Activated T-cell treated with anti-CD3 and anti-CD28 coated beads for 48 hours (primary cell): ENCODE results near the gene HPSE2.
"Not testable (repeated sequence)": the region's sequence is repeated elsewhere in the genome, so short reads cannot be mapped to it uniquely, and the experiment has no call there.

Experiments
- DNase-seq: peaks from one replicate; pipeline ENCODE4 v3.0.0-alpha.2; 2020; ENCODE audit warnings: low read depth

Gene HPSE2

DNA sequence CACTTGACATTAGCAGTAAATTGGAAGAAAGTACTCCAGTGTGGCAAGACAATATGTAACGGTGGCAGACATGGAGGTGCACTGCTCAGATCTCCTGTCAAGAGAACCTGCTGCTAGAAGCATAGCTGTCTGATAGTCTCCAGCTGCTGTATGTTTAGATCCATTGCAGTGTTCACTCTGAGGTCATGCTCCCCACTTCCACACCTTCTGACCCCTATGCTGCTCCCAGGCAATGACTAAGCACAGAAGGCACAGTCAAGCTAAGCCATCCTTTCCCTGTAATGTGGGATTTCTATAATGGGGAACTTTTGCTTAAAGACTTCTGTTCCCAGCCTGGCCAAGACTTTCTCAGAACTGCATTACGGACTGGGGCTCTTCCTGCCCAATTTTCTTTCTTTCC is 315.8 kb downstream of the HPSE2 start:
- DNase-seq: no peak

DNA sequence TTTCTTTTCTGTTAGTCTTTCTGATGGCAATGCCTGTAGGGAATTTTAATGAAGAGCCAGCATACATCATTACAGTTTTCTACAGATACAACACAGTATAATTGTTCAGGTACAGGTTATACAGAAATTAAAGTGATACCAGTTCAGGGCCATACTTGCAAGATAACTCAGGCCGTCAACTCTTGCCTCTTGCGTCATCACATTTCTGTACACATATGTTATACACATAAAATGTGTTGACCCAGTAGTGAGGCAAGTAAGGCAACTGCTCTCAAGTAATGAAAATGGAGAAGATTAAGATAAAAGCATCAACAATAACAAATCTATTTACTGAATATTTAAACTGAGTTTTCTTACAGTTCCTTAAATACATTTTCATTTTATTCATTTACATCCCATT is 317.8 kb downstream of the HPSE2 start:
- no peak for DNase-seq

DNA sequence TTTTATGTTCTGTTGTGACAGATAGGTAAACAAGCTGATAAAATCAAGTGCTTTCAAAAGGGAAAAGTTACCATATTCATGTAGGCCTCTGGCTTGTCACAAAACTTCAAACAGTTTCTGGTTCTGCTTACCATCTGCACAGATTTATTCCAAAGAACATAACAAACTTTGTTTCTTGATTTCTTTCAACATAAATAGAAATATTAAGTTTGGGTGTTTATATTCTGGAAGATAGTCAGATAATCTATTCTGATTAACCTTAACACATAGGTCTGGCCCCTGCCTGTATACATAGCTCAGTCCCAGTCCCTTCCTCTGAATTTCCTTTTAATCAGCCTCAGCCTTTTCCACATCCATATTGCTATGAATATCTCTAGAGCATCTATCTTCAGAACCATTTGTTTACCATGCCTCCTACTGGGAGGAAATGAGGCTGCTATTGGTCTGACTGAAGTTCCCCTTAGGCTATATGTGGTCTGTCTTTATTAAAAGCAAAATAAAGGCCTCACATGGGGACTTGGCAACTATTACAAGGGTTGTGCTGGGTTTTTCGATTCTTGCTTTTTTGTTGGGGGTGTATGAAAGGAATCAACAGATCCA is 319.0 kb downstream of the HPSE2 start:
- DNase-seq: no peak

DNA sequence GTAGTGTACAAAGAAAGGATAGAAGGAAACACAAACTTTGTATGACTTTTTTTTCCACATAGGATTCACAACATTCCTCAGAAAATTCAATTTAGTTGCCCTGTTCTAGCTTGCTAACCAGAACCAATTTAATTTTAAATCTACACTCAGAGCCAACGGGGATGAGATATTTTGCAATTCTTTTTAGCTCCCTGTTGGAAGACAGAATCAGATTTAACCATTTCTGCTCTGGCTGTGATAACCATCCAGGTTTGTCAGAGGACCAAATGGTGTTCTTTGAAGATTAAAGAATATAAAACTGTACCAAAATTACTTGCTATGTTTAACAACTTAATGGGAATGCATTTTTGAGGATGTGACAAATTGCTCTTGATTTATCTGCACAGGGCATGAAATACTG is 319.7 kb downstream of the HPSE2 start:
- no peak for DNase-seq

DNA sequence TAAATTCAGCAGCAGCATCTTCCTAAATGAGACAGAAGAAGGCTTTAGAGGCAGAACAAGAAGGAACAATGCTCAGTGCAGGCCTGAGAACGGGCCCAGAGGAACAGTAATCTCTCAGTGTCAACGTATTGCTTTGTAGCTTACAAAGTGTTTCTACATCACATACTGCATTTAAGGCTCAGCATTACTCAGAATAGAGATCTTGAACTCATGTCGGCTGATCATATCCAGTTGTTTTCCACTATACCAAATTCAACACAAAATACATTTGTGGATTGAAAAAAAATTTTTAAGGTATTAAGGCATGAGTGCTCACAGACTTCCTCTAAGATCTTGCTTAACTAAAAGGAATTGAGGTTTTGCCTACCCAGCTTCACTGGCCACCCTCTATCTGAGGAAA is 325.1 kb downstream of the HPSE2 start:
- no peak for DNase-seq

DNA sequence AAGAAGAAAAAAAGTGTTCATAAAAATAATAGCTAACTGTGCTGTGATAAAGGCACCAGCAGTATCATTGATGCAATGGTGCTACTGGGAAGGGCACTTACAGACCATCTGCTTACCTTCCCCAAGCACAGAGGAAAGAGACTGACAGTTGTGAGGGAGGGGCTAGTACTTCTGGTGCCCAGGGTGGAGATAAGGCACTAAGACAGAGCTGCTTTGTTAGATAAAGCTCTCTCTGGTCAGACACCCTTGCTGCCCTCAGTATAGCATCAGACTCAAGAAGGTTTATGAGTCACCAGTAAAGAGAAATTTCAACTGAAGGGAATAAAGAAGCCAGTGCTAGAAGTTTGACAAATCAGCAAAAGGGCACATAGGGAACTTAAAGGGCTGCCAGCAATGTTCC is 325.6 kb downstream of the HPSE2 start:
- no peak for DNase-seq

DNA sequence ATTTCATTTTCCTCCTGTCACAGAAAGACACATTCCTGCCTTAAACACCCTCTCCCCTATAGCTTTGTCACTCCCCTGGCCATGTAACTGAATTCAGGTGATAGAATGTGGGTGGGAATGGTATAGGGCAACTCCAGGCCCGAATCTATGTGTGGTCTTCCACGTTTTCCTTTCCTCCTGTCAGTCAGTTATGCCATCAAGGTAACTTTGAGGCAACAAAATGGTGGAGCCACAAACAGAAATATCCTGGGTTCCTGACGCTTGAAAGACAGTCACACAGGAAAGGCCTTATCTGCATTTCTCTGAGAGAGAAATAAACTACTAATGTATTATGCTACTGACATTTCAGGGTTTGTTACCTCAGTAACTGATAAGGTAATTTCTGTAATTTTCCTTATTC is 326.8 kb downstream of the HPSE2 start:
- DNase-seq: no peak

DNA sequence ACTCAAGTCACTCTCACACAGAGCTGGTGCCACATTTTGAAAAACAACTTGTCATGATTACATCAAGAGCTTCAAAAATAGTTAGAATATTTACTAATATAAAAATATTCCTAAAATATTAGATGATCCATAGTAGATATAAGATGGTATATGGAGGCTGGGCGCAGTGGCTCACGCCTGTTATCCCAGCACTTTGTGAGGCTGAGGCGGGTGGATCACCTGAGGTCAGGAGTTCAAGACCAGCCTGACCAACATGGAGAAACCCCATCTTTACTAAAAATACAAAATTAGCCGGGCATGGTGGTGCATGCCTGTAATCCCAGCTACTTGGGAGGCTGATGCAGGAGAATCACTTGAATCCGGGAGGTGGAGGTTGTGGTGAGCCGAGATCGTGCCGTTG is 327.4 kb downstream of the HPSE2 start:
- not testable (repeated sequence) for DNase-seq

DNA sequence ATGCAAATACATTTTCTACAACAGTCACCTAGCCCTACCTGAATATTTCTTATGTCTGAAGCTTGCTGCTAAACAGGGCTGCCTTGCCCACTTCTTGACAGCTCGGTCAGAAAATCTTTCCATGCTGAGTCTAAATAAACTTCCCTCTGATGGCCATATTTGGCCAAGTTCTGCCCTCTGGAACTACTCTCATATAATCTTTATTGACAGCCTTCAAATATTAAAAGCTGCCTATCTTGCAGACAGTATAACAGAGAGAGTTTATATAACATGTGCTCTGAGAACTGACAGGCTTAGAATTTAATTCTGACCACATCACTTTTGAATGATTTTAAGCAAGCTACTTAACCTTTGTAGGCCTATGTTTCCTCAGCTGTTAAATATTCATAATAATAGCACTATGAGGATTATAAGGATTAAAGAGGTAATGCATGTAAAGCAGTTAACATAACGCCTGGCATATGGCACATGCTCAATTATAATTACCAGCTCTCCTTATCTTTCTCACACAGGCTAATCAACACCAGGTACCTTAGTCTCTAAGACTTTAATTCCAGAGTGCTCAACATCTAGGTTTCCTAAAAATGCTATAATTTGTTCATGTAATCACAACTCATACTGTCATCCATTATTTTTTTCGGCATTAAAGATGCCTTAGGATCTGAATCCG is 334.1 kb downstream of the HPSE2 start:
- DNase-seq: no peak

DNA sequence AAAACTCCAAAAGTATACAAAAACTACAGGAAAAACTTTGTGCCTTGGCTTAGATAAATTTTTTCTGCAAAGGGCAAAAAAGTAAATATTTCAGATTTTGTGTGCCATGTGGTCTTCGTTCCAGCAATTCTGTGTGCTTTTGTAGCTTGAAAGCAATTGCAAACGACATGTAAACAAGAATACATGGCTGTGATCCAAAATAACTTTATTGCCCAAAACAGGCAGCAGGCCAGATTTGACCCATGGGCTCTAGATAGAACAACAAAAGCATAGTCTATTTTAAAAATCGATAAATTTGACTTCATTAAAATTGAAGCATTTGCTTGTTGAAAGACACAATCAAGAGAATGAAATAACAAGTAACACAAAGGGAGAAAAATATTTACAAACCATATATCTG is 336.6 kb downstream of the HPSE2 start:
- DNase-seq: no peak

DNA sequence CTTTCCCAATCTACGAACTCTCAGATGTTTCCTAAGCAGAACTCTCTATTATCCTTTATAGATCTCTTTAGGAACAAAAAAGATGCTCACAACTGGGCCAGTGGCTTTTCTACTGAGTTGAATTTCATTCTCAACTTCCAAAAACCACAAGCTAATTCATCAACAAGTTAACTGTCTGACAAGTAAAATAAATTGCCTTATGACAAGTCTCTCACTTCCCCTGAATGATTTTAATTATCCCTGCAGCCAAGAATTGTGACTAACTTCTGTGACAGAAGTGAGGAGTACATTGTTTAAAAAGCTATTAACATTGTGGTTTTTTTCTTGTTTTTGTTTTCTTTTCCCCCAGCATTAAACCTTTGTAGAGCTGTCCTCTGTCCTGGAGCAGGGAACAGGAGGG is 343.1 kb downstream of the HPSE2 start:
- DNase-seq: no peak

DNA sequence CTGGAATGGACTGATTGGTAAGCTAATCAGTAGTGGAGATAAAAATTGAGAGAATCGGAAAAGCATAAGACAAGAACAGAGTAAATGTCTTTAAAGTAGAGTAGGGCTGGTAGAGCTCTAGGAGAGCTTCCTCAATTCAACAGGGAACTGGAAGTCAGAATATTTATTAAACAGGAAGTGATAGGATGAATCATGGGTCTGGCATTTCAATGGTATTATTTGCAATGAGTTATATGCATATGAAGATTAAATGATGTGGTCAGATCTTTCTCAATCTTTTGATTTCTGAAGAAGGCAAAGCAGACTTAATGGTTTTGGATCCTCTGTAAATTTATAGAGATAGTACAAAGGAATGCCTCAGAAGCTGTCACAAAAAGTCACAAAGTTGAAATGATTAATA is 349.0 kb downstream of the HPSE2 start:
- no peak for DNase-seq

DNA sequence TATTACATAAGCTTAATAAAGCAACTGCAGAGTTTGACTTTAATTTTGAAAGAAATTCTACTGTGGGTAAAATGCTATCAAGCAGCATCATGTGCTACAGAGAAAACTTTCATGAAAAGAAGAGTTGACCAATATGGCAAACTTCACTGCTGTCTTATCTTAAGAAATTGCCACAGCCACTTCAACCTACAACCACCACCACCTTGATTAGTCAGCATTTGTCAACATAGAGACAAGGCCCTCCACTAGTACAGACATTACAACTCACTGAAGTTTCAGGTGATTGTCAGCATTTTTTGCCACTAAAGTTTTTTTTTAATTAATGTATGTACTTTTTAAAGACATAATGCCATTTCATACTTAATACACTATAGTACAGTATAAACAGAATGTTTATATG is 350.3 kb downstream of the HPSE2 start:
- no peak for DNase-seq

DNA sequence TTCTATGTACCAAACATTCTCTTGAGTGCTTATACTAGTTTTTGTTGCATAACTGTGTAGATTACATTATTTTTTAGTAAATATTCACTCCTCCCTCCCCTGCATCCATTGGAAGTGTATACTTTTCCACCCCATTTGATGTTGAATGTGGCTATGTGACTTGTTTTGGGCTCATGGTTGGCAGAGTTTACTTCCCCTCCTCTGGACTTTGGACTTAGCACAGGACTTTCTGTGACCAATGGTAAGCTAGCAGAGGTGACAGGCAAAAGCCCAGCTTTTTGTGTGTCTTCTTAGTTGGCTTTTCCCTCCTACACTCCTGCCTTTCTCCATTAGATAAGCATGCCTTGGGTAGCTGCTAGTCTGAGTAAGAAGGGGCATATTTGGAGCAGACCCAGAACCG is 353.9 kb downstream of the HPSE2 start:
- no peak for DNase-seq

DNA sequence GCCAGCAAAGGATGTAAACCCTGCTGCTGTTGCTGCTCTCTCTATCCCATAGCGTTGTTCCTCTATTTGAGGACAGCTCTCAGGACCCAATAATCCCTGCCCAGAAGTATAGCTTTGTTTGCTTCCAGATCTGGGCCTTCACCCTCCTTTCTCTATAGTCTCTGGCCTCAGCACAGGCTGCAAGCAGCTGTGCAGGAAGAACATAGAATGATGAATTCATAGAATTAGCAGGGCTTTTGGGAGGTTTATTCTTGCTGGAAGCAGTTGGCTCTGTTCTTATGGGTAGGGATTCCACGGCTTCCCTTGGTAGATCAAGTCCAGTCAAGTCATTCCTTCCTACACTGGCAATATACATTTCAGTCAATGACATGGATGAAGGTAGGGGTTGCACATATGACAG is 354.7 kb downstream of the HPSE2 start:
- no peak for DNase-seq

DNA sequence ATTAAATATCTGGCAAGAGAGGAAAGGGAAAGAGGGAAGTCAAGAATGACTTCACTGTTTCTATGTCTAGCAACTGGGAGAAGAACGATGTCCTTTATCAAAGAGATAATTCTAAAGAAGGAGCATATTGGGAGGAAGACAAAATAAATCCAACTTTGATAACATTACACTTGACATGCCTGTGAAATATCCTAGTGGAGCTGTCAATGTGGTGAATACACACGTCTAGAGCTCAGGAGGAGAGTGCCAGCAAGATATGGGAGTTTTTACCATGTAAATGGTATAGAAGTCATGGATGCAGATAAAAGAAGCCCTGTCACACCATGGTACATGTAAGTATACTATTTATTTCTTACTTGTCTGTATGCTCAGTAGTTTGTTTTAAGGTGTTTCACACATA is 356.7 kb downstream of the HPSE2 start:
- DNase-seq: no peak

DNA sequence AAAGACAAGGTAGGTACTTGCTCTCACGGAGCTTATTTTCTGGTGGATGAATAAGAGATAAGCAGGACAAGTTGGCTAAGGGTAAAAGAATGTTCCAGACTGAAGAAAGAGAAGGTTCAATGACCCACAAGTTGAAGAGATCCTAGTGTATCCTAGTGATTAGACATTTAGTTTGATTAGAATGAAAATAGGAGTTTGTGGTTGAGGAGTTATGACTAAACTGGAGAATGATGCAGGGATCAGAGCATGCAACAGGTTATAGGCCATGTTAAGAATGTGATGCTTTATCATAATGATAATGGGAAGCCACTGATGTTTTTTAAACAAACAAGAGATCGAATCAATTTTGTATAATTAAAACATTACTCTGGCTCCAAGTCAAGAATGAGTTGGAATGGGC is 357.2 kb downstream of the HPSE2 start:
- DNase-seq: no peak

DNA sequence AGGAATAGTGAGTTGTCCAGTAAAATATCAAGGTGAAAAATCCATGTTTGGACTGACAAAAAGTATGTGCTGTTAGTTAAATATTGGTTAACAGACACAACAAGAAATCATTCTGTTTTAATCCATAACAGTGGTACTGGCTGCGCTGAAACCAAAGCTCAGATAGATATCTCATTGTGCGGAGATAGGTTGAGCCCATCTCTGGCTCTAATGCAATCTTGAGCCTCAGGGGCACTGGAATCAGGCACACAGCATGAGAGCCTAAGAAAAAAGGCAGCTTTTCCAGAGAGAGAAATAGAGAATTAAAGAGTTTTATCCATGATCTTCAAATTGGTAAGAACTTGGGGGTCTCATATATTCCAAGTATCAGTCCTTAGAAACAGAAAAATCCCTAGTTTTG is 373.7 kb downstream of the HPSE2 start:
- DNase-seq: no peak

DNA sequence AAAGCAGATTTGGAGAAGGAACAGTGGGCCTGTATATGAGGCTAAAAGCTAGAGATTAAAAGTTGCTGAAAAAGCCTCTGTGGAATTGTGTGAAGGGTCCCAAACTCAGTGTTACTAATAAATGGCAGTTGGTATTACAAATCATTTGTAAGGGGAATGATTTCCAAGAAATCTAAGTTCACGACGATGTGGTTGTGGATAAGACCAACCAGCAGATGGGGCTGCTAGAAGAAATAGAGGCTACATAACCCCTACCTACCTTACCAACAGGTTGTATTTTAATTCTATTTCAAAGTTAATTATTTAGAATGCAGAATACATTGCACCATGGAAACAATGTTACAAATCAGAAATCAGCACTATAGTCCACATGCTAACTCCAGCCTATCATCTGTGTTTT is 377.1 kb downstream of the HPSE2 start:
- no peak for DNase-seq

DNA sequence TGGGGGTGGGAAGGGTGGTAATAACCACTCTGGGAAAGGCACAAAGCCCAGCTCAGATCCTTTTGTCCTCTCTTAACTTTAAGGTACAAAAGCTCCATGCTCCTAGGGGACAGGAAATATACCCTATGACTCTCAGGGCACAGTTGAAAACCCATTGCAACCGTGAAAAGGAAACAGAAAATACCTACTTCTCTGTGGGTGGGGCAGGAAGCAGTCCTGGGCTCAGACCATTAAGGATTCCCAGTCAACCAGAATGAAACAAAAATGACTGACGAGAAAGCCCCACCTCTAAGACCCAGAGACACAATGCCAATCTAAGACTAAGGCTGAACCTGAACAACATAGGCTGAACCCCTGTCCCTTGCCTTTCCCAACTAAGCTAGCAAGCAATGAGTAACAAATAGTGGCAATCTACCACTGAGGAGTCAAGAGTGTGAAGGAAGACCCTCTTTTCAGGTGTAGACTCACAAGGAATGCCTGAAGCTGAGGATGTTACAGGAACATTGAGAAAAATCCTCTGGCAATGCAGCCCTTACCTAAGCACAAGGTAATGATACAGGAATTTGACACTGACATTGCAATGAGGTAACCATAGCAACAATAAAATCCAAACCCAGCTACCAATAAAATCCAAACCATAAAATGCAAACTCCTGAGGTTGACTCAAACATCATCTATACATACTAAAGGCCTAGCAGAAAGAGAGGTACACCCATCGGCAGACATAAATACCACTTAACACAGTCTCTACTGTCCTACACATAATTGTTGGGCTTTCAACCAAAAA is 380.1 kb downstream of the HPSE2 start:
- DNase-seq: no peak

DNA sequence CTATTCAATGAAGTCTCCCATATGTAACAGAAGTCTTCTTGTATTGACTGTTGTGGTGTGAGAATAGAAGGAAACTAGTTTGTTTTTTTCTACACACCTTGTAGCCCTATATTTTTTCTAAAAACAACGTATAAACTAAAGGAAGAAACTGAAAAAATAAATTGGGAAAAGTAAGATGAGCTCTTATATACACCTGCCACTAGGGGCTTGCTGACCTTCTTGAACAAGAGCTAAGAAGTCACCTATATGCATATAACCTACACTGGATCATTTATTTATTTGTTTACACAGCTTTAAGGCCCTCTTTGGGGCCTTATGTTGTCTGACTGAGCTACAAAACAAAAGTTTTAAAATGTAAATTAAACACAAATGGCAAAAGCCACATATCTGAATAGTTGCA is 383.0 kb downstream of the HPSE2 start:
- no peak for DNase-seq

DNA sequence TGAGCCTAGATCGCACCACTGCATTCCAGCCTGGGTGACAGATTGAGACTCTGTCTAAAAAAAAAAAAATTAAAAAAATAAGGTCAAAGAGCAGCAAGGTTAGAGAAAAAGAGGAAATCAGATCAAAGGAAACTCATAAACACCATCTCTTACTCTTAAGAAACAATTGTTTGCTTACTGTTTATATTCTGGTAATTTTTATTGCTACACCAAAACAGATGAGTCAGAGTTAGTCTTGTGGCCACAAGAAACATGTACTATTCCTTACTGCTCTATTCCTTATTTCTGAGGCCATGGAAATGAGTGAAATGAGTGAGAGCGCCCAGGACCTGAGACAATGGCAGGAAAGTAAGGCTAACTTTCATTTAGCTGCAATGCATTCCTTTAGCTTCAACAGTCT is 387.3 kb downstream of the HPSE2 start:
- DNase-seq: no peak

DNA sequence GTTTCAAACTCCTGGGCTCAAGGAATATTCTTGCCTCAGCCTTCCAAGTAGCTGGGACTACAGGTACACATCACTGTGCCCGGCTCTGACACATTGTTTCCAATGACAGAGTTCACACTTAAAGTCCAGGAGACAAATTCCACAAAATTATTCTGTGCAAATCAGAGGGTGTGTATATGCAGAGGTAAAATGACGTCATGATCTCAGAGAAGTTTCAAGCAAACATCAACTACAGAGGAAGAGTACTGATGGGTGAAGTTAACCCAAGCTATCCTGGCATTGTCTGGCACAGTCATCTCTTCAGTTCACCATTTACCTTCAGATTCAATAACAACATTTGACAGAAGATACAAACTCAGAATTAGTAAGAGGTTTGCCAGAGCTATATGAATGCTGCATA is 388.9 kb downstream of the HPSE2 start:
- DNase-seq: no peak

DNA sequence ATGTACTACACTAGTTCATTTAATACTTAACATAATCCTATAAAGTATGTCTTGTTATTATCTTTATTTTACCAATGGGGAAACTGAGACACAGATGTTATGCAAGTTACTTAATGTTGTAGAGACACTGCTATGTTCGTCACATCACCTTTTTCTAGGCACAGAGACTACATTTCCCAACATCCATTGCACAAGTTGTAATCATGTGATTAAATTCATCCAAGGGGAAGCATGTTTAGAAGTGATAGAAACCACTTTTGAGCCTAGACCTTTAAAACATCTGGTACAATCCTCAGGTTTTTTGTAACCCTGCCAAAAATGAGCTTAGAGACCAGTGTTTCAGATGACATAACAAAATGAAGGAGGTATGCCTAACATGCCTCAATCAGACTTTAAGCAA is 402.1 kb downstream of the HPSE2 start:
- no peak for DNase-seq
